H9 (cell line): Measurements from ENCODE around the gene GH2. TPM values are rescaled to one million over a fixed set of nuclear protein-coding genes. Genes with fewer than 3 reads are reported as not detected.
"Not testable (repeated sequence)": the region's sequence is repeated elsewhere in the genome, so short reads cannot be mapped to it uniquely, and the experiment has no call there.

Experiments
- DNase-seq: peaks from one replicate; pipeline ENCODE4 v3.0.0-alpha.2; 2017
- H2AFZ ChIP-seq: one replicate; pipeline ENCODE4 v1.6.1; 2013; ENCODE audit warnings: mild to moderate bottlenecking, low read length, control low read depth, moderate library complexity
- H2AK5ac ChIP-seq: 2 replicates; pipeline ENCODE4 v1.6.1; 2013; ENCODE audit warnings: low read length, control low read depth, mixed read lengths; ENCODE audit not compliant: insufficient read length
- H2BK120ac ChIP-seq: one replicate; pipeline ENCODE4 v1.6.1; 2013; ENCODE audit warnings: low read depth, mild to moderate bottlenecking, low read length, control low read depth, inconsistent platforms; ENCODE audit not compliant: poor library complexity, severe bottlenecking
- H2BK12ac ChIP-seq: 2 replicates; pipeline ENCODE4 v1.6.1; 2013; ENCODE audit warnings: low read length, control low read depth, mixed read lengths, low read depth; ENCODE audit not compliant: insufficient read length
- H2BK15ac ChIP-seq: 2 replicates; pipeline ENCODE4 v1.6.1; 2013; ENCODE audit warnings: low read depth, low read length, control low read depth
- H2BK20ac ChIP-seq: one replicate; pipeline ENCODE4 v1.6.1; 2013; ENCODE audit warnings: low read depth, mild to moderate bottlenecking, low read length, control low read depth, inconsistent platforms; ENCODE audit not compliant: poor library complexity, severe bottlenecking
- H2BK5ac ChIP-seq: 2 replicates; pipeline ENCODE4 v1.6.1; 2013; ENCODE audit warnings: low read length, control low read depth, mixed read lengths; ENCODE audit not compliant: insufficient read length
- H3K14ac ChIP-seq: 2 replicates; pipeline ENCODE4 v1.6.1; 2013; ENCODE audit warnings: low read length, control low read depth; ENCODE audit not compliant: insufficient read depth
- H3K18ac ChIP-seq: 2 replicates; pipeline ENCODE4 v1.6.1; 2013; ENCODE audit warnings: low read depth, mild to moderate bottlenecking, mixed read lengths, low read length, control low read depth; ENCODE audit not compliant: insufficient read length
- H3K23ac ChIP-seq: 2 replicates; pipeline ENCODE4 v1.6.1; 2013; ENCODE audit warnings: low read length, control low read depth, mixed read lengths, low read depth; ENCODE audit not compliant: insufficient read length
- H3K23me2 ChIP-seq: 2 replicates; pipeline ENCODE4 v1.6.1; 2013; ENCODE audit warnings: low read depth, mild to moderate bottlenecking, mixed read lengths, low read length, control low read depth; ENCODE audit not compliant: insufficient read length, poor library complexity, severe bottlenecking
- H3K27ac ChIP-seq: 2 replicates; pipeline ENCODE4 v1.5.1; 2013; ENCODE audit warnings: low read length, control low read depth, mixed read lengths, low read depth; ENCODE audit not compliant: insufficient read length
- H3K27me3 ChIP-seq: 2 replicates; pipeline ENCODE4 v1.6.1; 2013; ENCODE audit warnings: low read length, control low read depth, inconsistent platforms; ENCODE audit not compliant: insufficient read depth
- H3K4ac ChIP-seq: 2 replicates; pipeline ENCODE4 v1.6.1; 2013; ENCODE audit warnings: low read depth, mild to moderate bottlenecking, control low read depth, inconsistent platforms, low read length, moderate library complexity
- H3K4me1 ChIP-seq: 2 replicates; pipeline ENCODE4 v1.6.1; 2013; ENCODE audit warnings: low read length, control low read depth, inconsistent platforms; ENCODE audit not compliant: insufficient read depth
- H3K4me2 ChIP-seq: 2 replicates; pipeline ENCODE4 v1.6.1; 2013; ENCODE audit warnings: low read length, control low read depth, mixed read lengths; ENCODE audit not compliant: insufficient read length, insufficient read depth
- H3K56ac ChIP-seq: 2 replicates; pipeline ENCODE4 v1.6.1; 2013; ENCODE audit warnings: low read depth, mild to moderate bottlenecking, mixed read lengths, low read length, control low read depth; ENCODE audit not compliant: insufficient read length
- H3K79me1 ChIP-seq: 2 replicates; pipeline ENCODE4 v1.6.1; 2013; ENCODE audit warnings: low read depth, mild to moderate bottlenecking, moderate library complexity, low read length, control low read depth, inconsistent platforms; ENCODE audit not compliant: insufficient read depth, poor library complexity, severe bottlenecking
- H3K79me2 ChIP-seq: 2 replicates; pipeline ENCODE4 v1.6.1; 2013; ENCODE audit warnings: low read length, control low read depth, inconsistent platforms; ENCODE audit not compliant: insufficient read depth
- H3K9ac ChIP-seq: 2 replicates; pipeline ENCODE4 v1.6.1; 2013; ENCODE audit warnings: low read length, control low read depth, mixed read lengths; ENCODE audit not compliant: insufficient read length; ENCODE audit errors: extremely low read depth
- H3K9me3 ChIP-seq: one replicate; pipeline ENCODE4 v1.6.1; 2013; ENCODE audit warnings: low read depth, low read length, inconsistent platforms; ENCODE audit not compliant: control insufficient read depth
- H3T11ph ChIP-seq: one replicate; pipeline ENCODE4 v1.6.1; 2013; ENCODE audit warnings: mild to moderate bottlenecking, low read length, control low read depth, inconsistent platforms
- H4K20me1 ChIP-seq: one replicate; pipeline ENCODE4 v1.6.1; 2013; ENCODE audit not compliant: control insufficient read depth, insufficient read length, insufficient read depth
- H4K5ac ChIP-seq: 2 replicates; pipeline ENCODE4 v1.6.1; 2013; ENCODE audit warnings: low read depth, mild to moderate bottlenecking, mixed read lengths, low read length, control low read depth; ENCODE audit not compliant: insufficient read length
- H4K8ac ChIP-seq: replicated peaks from 2 replicates; pipeline ENCODE4 v1.6.1; 2013; ENCODE audit warnings: low read length, control low read depth, mixed read lengths, low read depth; ENCODE audit not compliant: insufficient read length
- H4K91ac ChIP-seq: 2 replicates; pipeline ENCODE4 v1.6.1; 2013; ENCODE audit warnings: low read depth, mild to moderate bottlenecking, moderate library complexity, mixed read lengths, low read length, control low read depth; ENCODE audit not compliant: insufficient read length
- H3K27ac Mint-ChIP-seq, 3 experiments: 2 replicates in 2 of 3; 3 replicates in 1 of 3; pipeline ENCODE4 v1.8.0; 2020 to 2021; ENCODE audit warnings: mixed read lengths in 3 of 3, mild to moderate bottlenecking in 1 of 3, moderate library complexity in 1 of 3
- H3K27me3 Mint-ChIP-seq: 2 replicates; pipeline ENCODE4 v1.8.0; 2021; ENCODE audit warnings: low read depth, mild to moderate bottlenecking, moderate library complexity, mixed read lengths
- H3K36me3 Mint-ChIP-seq, 3 experiments: 2 replicates in 2 of 3; 3 replicates in 1 of 3; pipeline ENCODE4 v1.8.0; 2020 to 2021; ENCODE audit warnings: low read depth in 3 of 3, mixed read lengths in 3 of 3; ENCODE audit not compliant: insufficient read depth in 1 of 3
- H3K4me1 Mint-ChIP-seq, 2 experiments: 2 replicates each; pipeline ENCODE4 v1.8.0; 2020; ENCODE audit warnings: mixed read lengths in 2 of 2
- H3K4me3 Mint-ChIP-seq, 2 experiments: 2 replicates in 1 of 2; 3 replicates in 1 of 2; pipeline ENCODE4 v1.8.0; 2020 to 2021; ENCODE audit warnings: mild to moderate bottlenecking in 2 of 2, mixed read lengths in 2 of 2, moderate library complexity in 1 of 2
- H3K9me3 Mint-ChIP-seq, 2 experiments: 2 replicates in 1 of 2; 3 replicates in 1 of 2; pipeline ENCODE4 v1.8.0; 2020; ENCODE audit warnings: mild to moderate bottlenecking in 2 of 2, mixed read lengths in 2 of 2, moderate library complexity in 1 of 2
- CTCF ChIP-seq: fragments of 200-600 bp; sonication (generic); conservative IDR thresholded peaks from 3 replicates; pipeline ENCODE4 v1.8.0; 2021; ENCODE audit warnings: antibody characterized with exemption, mild to moderate bottlenecking
- WGBS: extraction: QIAGEN DNeasy Blood & Tissue Kit; methylation state at CpG from one replicate; pipeline ENCODE4 v1.1.7; 2013; ENCODE audit warnings: missing lambda C conversion rate, low lambda C conversion rate, mixed read lengths; ENCODE audit not compliant: insufficient read length; ENCODE audit errors: extremely low coverage; 5-methylcytosine and 5-hydroxymethylcytosine counted together
- total RNA-seq: library from RNA; stranded (reverse); gene quantifications from 2 replicates; pipeline ENCODE4 v1.2.1, GENCODE V29; 2021

GH2 gene
- total RNA-seq, 1 experiment from 2014 or later, result 0.77 TPM

GRCh38 chr17:63907161-63907778, 25.5 kb upstream of the GH2 start:
- not testable (repeated sequence) for H3K9me3 Mint-ChIP-seq, H4K20me1 ChIP-seq, H3K23ac ChIP-seq, H3K18ac ChIP-seq, H2AK5ac ChIP-seq, H3K9me3 ChIP-seq, H3K4me2 ChIP-seq, H4K91ac ChIP-seq, H3K27ac ChIP-seq, H3K23me2 ChIP-seq, H2BK15ac ChIP-seq, H3K79me1 ChIP-seq, H2BK5ac ChIP-seq, H4K5ac ChIP-seq, H3K14ac ChIP-seq, H3K36me3 Mint-ChIP-seq, H4K8ac ChIP-seq, H3K4me3 Mint-ChIP-seq, H3T11ph ChIP-seq, H3K27me3 ChIP-seq, H3K56ac ChIP-seq, H3K4me1 ChIP-seq, H2AFZ ChIP-seq, H3K4ac ChIP-seq, H2BK20ac ChIP-seq, H3K27ac Mint-ChIP-seq, H3K27me3 Mint-ChIP-seq, H2BK12ac ChIP-seq, H2BK120ac ChIP-seq, H3K9ac ChIP-seq, H3K79me2 ChIP-seq
- TF ChIP-seq CTCF, result peak; percentile 63
- DNase-seq, result peak; percentile 62
- whole genome bisulfite sequencing, result no CpG with 5 or more reads among the region's 12 CpGs
- peaks cover 14 to 22% of the 10 kb centered on the region in 2 experiments for H3K4me1 Mint-ChIP-seq

- not testable (repeated sequence) for H3K79me2 ChIP-seq, H3K27ac Mint-ChIP-seq, H2AFZ ChIP-seq, H3K79me1 ChIP-seq, H3K9me3 ChIP-seq, H4K20me1 ChIP-seq, H3K27me3 ChIP-seq, H4K8ac ChIP-seq, H3K18ac ChIP-seq, H3K9ac ChIP-seq, H3K27ac ChIP-seq, H2BK20ac ChIP-seq, H2AK5ac ChIP-seq, H3K9me3 Mint-ChIP-seq, H3T11ph ChIP-seq, H2BK12ac ChIP-seq, H3K56ac ChIP-seq, DNase-seq, H4K5ac ChIP-seq, H3K4me2 ChIP-seq, H2BK120ac ChIP-seq, H3K4me1 ChIP-seq, H3K4ac ChIP-seq, H2BK15ac ChIP-seq, H2BK5ac ChIP-seq, H3K36me3 Mint-ChIP-seq, H3K14ac ChIP-seq, H3K23ac ChIP-seq, H3K4me3 Mint-ChIP-seq, H3K23me2 ChIP-seq, H4K91ac ChIP-seq, H3K4me1 Mint-ChIP-seq
- WGBS, result no CpG with 5 or more reads among the region's 8 CpGs
- H3K27me3 Mint-ChIP-seq, result peaks cover 12% of the 10 kb centered on the region
Measured at GRCh38 chr17:63904796-63905195, 23.1 kb upstream of the GH2 start.
